Right atrium auricular region (tissue), 2 donors: ENCODE data around the gene POC5. TPM values are rescaled to one million over a fixed set of nuclear protein-coding genes. Genes with fewer than 3 reads are reported as not detected.
"Not testable (repeated sequence)": the region's sequence is repeated elsewhere in the genome, so short reads cannot be mapped to it uniquely, and the experiment has no call there.

Source experiments
- DNase-seq: peaks from one replicate; pipeline ENCODE4 v3.0.0-alpha.2; 2019; ENCODE audit warnings: low spot score
- H3K27ac ChIP-seq, 2 donors: fragments of 200-600 bp; sonication (generic); 1 replicate in 1 of 2; 2 replicates in 1 of 2; pipeline ENCODE4 v1.5.1; 2016 to 2019
- H3K27me3 ChIP-seq, 2 donors: fragments of 200-600 bp; sonication (generic); one replicate each; pipeline versions ENCODE4 v1.5.1 to v1.6.0; 2017 to 2019
- H3K36me3 ChIP-seq: fragments of 200-600 bp; sonication (generic); one replicate; pipeline ENCODE4 v1.5.1; 2016
- H3K4me1 ChIP-seq, 2 donors: fragments of 200-600 bp; sonication (generic); one replicate each; pipeline versions ENCODE4 v1.5.1 to v1.6.0; 2017 to 2019
- H3K4me3 ChIP-seq, 2 donors: fragments of 200-600 bp; sonication (generic); 1 replicate in 1 of 2; 2 replicates in 1 of 2; pipeline ENCODE4 v1.5.1; 2017 to 2019; ENCODE audit warnings: mild to moderate bottlenecking in 1 of 2, moderate library complexity in 1 of 2
- H3K9me3 ChIP-seq, 2 donors: fragments of 200-600 bp; sonication (generic); one replicate each; pipeline ENCODE4 v1.5.1; 2019
- total RNA-seq, 2 donors: library from RNA; depleted of rRNA; stranded (reverse); fragments of >200 nt; gene quantifications; one replicate each; pipeline ENCODE4 v1.1.0, GENCODE V29; 2016
- TF ChIP-seq, protein P1 (sequence below), 2 donors: fragments of 200-600 bp; sonication (generic); IDR thresholded peaks; one replicate each; pipeline ENCODE4 v1.5.1; 2019; ENCODE audit warnings: antibody characterized with exemption in 2 of 2

Gene POC5
- total RNA-seq, 2 donors from 2014 or later = 2.8 to 12.6 TPM

DNA sequence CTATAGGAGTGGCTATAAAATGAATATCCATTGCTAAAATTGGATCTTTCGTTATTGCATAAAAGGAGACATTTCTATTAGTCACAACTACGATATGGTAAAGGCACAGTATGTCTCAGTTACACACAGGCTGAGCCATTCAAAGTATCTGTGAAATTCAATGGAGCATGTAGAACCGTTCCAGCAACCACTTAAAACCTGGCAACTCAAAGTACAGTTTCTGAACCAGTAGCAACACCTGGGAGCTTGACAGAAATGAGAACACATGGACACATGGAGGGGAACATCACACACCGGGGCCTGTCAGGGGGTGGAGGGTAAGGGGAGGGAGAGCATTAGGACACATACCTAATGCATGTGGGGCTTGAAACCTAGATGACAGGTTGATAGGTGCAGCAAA is 15.4 kb downstream of the POC5 start:
- H3K36me3 ChIP-seq = peaks cover 14% of the 10 kb centered on the region
- DNase-seq = no peak
- no peaks in the 10 kb centered on the region for H3K27me3 ChIP-seq
- TF ChIP-seq, protein P1, sequence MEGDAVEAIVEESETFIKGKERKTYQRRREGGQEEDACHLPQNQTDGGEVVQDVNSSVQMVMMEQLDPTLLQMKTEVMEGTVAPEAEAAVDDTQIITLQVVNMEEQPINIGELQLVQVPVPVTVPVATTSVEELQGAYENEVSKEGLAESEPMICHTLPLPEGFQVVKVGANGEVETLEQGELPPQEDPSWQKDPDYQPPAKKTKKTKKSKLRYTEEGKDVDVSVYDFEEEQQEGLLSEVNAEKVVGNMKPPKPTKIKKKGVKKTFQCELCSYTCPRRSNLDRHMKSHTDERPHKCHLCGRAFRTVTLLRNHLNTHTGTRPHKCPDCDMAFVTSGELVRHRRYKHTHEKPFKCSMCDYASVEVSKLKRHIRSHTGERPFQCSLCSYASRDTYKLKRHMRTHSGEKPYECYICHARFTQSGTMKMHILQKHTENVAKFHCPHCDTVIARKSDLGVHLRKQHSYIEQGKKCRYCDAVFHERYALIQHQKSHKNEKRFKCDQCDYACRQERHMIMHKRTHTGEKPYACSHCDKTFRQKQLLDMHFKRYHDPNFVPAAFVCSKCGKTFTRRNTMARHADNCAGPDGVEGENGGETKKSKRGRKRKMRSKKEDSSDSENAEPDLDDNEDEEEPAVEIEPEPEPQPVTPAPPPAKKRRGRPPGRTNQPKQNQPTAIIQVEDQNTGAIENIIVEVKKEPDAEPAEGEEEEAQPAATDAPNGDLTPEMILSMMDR (IDR thresholded peaks at IDR 0.05) = no peak
- H3K9me3 ChIP-seq = no peaks in the 10 kb centered on the region
- no peak overlapping the region for H3K4me3 ChIP-seq
- H3K4me1 ChIP-seq = no peaks in the 10 kb centered on the region
- H3K27ac ChIP-seq = no peak overlapping the region

DNA sequence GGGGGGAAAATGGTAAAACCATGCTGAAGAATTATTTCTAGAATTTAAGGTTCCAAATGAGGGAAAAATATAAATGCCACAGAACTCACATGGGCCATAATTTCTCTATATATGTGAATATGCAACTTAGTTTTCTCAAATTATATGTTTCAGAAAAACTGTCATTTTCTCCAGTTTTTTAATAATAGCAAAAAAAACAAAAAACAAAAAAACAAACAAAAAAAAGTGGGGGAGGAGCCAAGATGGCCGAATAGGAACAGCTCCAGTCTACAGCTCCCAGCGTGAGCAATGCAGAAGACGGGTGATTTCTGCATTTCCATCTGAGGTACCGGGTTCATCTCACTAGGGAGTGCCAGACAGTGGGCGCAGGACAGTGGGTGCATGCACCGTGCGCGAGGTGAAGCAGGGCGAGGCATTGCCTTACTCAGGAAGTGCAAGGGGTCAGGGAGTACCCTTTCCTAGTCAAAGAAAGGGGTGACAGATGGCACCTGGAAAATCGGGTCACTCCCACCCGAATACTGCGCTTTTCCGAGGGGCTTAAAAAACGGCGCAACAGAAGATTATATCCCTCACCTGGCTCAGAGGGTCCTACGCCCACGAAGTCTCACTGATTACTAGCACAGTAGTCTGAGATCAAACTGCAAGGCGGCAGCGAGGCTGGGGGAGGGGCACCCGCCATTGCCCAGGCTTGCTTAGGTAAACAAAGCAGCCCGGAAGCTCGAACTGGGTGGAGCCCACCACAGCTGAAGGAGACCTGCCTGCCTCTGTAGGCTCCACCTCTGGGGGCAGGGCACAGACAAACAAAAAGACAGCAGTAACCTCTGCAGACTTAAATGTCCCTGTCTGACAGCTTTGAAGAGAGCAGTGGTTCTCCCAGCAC is 21.5 kb downstream of the POC5 start:
- H3K27ac ChIP-seq, DNase-seq, H3K4me3 ChIP-seq, H3K4me1 ChIP-seq, H3K27me3 ChIP-seq, H3K9me3 ChIP-seq: not testable (repeated sequence)
- peaks cover 18% of the 10 kb centered on the region for H3K36me3 ChIP-seq

DNA sequence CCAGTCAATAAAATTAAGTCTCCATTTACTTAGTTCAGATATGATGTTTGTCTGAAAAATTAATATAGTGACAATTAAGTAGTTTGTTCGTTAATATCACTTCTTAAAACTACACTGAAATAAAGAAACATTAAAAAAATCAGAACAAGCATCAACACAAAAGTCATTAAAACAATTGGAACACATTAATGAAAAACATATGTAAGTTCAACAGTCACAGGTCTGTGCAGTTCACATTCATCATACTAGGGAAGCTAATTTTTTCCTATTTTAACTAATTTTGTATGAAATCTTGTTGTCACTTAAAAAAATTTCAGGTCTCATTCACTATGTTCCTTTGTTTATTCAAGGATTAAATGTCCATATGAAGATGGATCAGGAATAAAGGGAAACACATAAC is 22.5 kb downstream of the POC5 start:
- Histone ChIP-seq H3K27me3 (no peaks in the 10 kb centered on the region), H3K9me3 (no peaks in the 10 kb centered on the region), H3K27ac (no peak overlapping the region), H3K4me3 (no peak overlapping the region), H3K4me1 (no peaks in the 10 kb centered on the region), H3K36me3 (peaks cover 18% of the 10 kb centered on the region)
- TF ChIP-seq, protein P1 (IDR thresholded peaks at IDR 0.05) = no peak
- no peak for DNase-seq

DNA sequence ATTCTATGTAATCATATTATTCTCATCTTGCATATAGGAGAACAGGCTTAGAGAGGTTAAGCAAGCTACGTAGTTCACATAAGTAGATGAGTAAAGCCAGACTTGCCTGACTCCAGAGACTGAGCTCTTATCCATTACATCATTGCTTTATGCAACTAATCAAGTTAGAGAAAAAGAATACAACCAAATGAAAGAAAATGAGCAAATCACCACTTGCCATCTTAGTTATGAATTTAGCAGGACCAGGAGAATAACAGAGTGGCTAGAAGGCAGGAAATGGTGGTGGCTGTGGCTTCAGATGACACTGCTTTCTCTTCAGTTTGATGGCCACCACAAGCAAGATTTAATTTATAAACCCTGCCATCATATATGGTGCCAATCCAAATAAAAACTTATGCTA is 26.6 kb downstream of the POC5 start:
- no peak overlapping the region for H3K27ac ChIP-seq
- no peak overlapping the region for H3K4me3 ChIP-seq
- no peaks in the 10 kb centered on the region for H3K4me1 ChIP-seq
- H3K9me3 ChIP-seq = no peaks in the 10 kb centered on the region
- H3K27me3 ChIP-seq = no peaks in the 10 kb centered on the region
- TF ChIP-seq, protein P1 (IDR thresholded peaks at IDR 0.05) = no peak
- H3K36me3 ChIP-seq = peaks cover 33% of the 10 kb centered on the region
- no peak for DNase-seq

DNA sequence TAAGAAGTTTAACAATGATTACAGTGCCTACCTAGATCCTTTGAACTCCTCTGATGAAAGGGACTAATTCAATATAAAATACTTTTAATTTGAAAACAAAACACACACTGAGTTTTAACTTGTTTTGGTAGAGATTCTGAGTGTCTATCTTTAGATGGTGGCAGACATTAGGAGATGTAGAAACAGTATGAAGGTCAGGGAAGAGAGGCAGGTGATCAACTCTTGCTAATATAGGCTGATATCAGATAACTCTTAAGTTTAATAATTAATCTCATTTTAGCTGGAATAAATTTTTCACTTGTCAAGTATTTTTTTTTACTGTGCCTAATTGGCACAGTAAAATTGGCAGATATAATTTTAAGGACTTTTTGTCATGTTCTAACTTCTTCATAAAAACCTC is 30.8 kb downstream of the POC5 start:
- peaks cover 15% of the 10 kb centered on the region for H3K36me3 ChIP-seq
- no peak for DNase-seq
- H3K27ac ChIP-seq = no peak overlapping the region
- TF ChIP-seq, protein P1 (IDR thresholded peaks at IDR 0.05) = no peak
- H3K9me3 ChIP-seq = no peaks in the 10 kb centered on the region
- no peaks in the 10 kb centered on the region for H3K27me3 ChIP-seq
- H3K4me3 ChIP-seq = no peak overlapping the region
- no peaks in the 10 kb centered on the region for H3K4me1 ChIP-seq

DNA sequence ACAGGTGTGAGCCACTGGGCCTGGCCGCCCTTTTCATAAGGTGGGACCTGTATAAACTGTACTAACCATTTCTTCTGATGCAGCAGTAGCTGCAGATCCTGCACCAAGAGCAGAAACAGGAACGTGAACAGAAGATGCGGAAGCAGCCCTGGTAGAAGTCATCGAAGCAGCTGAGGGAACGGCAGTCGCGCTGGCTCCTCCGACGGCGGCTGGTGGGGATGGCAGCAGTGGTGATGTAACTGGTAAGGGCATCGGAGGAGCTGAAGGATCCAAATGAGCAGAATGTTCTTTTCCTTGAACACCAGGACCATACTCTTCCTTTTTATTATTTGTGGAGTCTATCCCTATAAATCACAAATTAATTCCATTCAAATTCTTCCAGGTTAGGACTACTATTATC is 32.1 kb downstream of the POC5 start:
- TF ChIP-seq, protein P1 (IDR thresholded peaks at IDR 0.05) = no peak
- H3K36me3 ChIP-seq = peaks cover 15% of the 10 kb centered on the region
- DNase-seq = no peak

More for the DNA sequence above, 32.1 kb downstream of the POC5 start:
- no peaks in the 10 kb centered on the region for H3K4me1 ChIP-seq
- no peaks in the 10 kb centered on the region for H3K27me3 ChIP-seq
- H3K4me3 ChIP-seq = no peak overlapping the region
- no peak overlapping the region for H3K27ac ChIP-seq
- no peaks in the 10 kb centered on the region for H3K9me3 ChIP-seq
